Panc1 (cell line): ENCODE data around the gene PGM5. TPM values are rescaled to one million over a fixed set of nuclear protein-coding genes. Genes with fewer than 3 reads are reported as not detected.

ENCODE experiments used
- ATAC-seq: fragments of 200-7000 bp; cut with Tn5 transposase; 2 replicates; pipeline ENCODE4 v1.9.1; 2020; ENCODE audit warnings: mild to moderate bottlenecking, moderate library complexity
- BruUV-seq: library from RNA; stranded (reverse); fragments of 400-500 nt; replicated peaks from 2 replicates; lab custom pipeline; 2021; lab: Mats Ljungman, UMichigan
- CTCF ChIA-PET: fragments of 300-600 bp; sonication (Branson Sonifier 250); formaldehyde crosslinking; loops from one replicate; lab custom pipeline; 2022; ENCODE audit warnings: antibody characterized with exemption; lab: Charles Lee
- POLR2A ChIA-PET: fragments of 300-600 bp; sonication (Branson Sonifier 250); formaldehyde crosslinking; loops from one replicate; lab custom pipeline; 2022; ENCODE audit warnings: antibody characterized with exemption; lab: Charles Lee
- DNase-seq: peaks from one replicate; pipeline ENCODE4 v3.0.0-alpha.2; 2010; ENCODE audit warnings: low read depth, low spot score
- H3K27ac ChIP-seq: 2 replicates; pipeline ENCODE4 v1.5.1; 2011; ENCODE audit warnings: mild to moderate bottlenecking, low read length, inconsistent platforms
- H3K27me3 ChIP-seq: fragments of 200-500 bp; sonication (Bioruptor generic); 2 replicates; pipeline ENCODE4 v1.6.0; 2014; ENCODE audit warnings: low read length, inconsistent platforms; ENCODE audit not compliant: control insufficient read depth, insufficient read depth
- H3K36me3 ChIP-seq: fragments of 200-500 bp; sonication (Bioruptor generic); 2 replicates; pipeline ENCODE4 v1.5.1; 2014; ENCODE audit warnings: inconsistent platforms, mild to moderate bottlenecking, low read length, moderate library complexity; ENCODE audit not compliant: control insufficient read depth, insufficient read depth
- H3K4me1 ChIP-seq: 2 replicates; pipeline ENCODE4 v1.5.1; 2011; ENCODE audit warnings: inconsistent platforms, mild to moderate bottlenecking, low read length, moderate library complexity; ENCODE audit not compliant: control insufficient read depth, insufficient read depth
- H3K4me3 ChIP-seq, 2 experiments: 2 replicates each; pipeline ENCODE4 v1.5.1; 2011 to 2012; ENCODE audit warnings: low read depth in 2 of 2, low read length in 2 of 2, mild to moderate bottlenecking in 2 of 2, inconsistent platforms in 1 of 2, moderate library complexity in 1 of 2
- H3K9me3 ChIP-seq: fragments of 200-500 bp; sonication (Bioruptor generic); 2 replicates; pipeline ENCODE4 v1.5.1; 2014; ENCODE audit warnings: low read depth, mild to moderate bottlenecking, inconsistent platforms, low read length, moderate library complexity; ENCODE audit not compliant: control insufficient read depth, insufficient read depth
- POLR2AphosphoS5 ChIP-seq: IDR thresholded peaks from 2 replicates; pipeline ENCODE4 v1.6.1; 2012; ENCODE audit warnings: mild to moderate bottlenecking, low read depth, low read length, moderate library complexity
- SIN3A ChIP-seq: IDR thresholded peaks from 2 replicates; pipeline ENCODE4 v1.6.1; 2012; ENCODE audit warnings: low read depth, mild to moderate bottlenecking, low read length, moderate library complexity, borderline replicate concordance; ENCODE audit not compliant: insufficient read depth
- TCF7L2 ChIP-seq: IDR thresholded peaks from 2 replicates; pipeline ENCODE4 v1.6.1; 2011; ENCODE audit warnings: mild to moderate bottlenecking, low read depth, low read length, inconsistent platforms
- in situ Hi-C: cut with HindIII; loops from 2 replicates; pipeline ENCODE4 v1.10.0; 2016; ENCODE audit warnings: low sequenced_read_pairs, low pct_unique_long_range_greater_than_20kb
- intact Hi-C: fragments of 100-400 bp; cut with micrococcal nuclease; formaldehyde crosslinking; loops from one replicate; pipeline ENCODE4 v1.10.0; 2022; ENCODE audit not compliant: unreplicated experiment
- total RNA-seq: library from RNA; stranded (reverse); gene quantifications from one replicate; pipeline ENCODE4 v1.2.1, GENCODE V29; 2021; ENCODE audit not compliant: unreplicated experiment
- TF ChIP-seq, protein P1 (sequence below): fragments of 450-650 bp; IDR thresholded peaks from 2 replicates; pipeline ENCODE4 v1.5.1; 2017; ENCODE audit warnings: mild to moderate bottlenecking
- TF ChIP-seq, protein P2 (sequence below), 2 experiments: IDR thresholded peaks; 2 replicates each; pipeline ENCODE4 v1.6.1; 2011 to 2012; ENCODE audit warnings: low read depth in 2 of 2, control low read depth in 1 of 2, low read length in 1 of 2, mild to moderate bottlenecking in 1 of 2, moderate library complexity in 1 of 2; ENCODE audit not compliant: insufficient read depth in 1 of 2

PGM5 gene
- total RNA-seq, 1 experiment from 2014 or later, result 0.21 TPM

DNA sequence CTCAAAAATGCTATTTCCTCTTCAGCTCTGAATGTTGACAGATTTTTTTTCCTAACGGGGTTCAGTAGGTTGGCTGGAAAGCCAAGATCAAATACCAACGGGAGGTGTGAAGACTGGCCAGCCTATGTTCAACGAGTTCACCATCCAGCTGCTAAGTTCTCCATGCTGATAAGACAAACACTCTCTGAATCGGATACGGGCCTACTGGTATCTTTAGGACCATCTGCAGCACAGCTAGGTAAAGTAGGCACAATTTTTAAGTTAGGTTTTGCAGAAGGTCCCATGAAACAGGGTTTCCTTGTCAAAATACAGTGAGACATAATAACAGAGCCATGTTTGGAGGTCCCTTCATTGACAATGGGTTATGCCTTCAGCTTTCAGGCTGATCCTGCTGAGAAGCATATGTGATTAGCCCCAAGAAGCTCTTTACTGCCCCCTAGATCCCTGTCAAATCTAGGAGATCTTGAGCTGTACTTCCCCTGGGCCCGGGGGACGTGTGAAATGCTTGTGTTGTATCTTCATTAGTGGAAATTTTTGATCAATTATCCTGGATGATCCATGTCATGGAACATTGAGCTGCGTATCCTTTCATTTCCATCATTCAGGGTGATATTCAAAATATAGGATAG lies 60.6 kb downstream of the PGM5 start:
- ChIA-PET POLR2A (no interaction called here), CTCF (no interaction called here)
- DNase-seq (no peak), ATAC-seq (no peak)
- H3K36me3 ChIP-seq, result no peaks in the 10 kb centered on the region
- no peak overlapping the region for H3K27ac ChIP-seq
- TF ChIP-seq, protein P1, sequence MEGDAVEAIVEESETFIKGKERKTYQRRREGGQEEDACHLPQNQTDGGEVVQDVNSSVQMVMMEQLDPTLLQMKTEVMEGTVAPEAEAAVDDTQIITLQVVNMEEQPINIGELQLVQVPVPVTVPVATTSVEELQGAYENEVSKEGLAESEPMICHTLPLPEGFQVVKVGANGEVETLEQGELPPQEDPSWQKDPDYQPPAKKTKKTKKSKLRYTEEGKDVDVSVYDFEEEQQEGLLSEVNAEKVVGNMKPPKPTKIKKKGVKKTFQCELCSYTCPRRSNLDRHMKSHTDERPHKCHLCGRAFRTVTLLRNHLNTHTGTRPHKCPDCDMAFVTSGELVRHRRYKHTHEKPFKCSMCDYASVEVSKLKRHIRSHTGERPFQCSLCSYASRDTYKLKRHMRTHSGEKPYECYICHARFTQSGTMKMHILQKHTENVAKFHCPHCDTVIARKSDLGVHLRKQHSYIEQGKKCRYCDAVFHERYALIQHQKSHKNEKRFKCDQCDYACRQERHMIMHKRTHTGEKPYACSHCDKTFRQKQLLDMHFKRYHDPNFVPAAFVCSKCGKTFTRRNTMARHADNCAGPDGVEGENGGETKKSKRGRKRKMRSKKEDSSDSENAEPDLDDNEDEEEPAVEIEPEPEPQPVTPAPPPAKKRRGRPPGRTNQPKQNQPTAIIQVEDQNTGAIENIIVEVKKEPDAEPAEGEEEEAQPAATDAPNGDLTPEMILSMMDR, result peak; percentile 35
- TF ChIP-seq, protein P2, sequence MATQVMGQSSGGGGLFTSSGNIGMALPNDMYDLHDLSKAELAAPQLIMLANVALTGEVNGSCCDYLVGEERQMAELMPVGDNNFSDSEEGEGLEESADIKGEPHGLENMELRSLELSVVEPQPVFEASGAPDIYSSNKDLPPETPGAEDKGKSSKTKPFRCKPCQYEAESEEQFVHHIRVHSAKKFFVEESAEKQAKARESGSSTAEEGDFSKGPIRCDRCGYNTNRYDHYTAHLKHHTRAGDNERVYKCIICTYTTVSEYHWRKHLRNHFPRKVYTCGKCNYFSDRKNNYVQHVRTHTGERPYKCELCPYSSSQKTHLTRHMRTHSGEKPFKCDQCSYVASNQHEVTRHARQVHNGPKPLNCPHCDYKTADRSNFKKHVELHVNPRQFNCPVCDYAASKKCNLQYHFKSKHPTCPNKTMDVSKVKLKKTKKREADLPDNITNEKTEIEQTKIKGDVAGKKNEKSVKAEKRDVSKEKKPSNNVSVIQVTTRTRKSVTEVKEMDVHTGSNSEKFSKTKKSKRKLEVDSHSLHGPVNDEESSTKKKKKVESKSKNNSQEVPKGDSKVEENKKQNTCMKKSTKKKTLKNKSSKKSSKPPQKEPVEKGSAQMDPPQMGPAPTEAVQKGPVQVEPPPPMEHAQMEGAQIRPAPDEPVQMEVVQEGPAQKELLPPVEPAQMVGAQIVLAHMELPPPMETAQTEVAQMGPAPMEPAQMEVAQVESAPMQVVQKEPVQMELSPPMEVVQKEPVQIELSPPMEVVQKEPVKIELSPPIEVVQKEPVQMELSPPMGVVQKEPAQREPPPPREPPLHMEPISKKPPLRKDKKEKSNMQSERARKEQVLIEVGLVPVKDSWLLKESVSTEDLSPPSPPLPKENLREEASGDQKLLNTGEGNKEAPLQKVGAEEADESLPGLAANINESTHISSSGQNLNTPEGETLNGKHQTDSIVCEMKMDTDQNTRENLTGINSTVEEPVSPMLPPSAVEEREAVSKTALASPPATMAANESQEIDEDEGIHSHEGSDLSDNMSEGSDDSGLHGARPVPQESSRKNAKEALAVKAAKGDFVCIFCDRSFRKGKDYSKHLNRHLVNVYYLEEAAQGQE (IDR thresholded peaks at IDR 0.05; ENCODE audit: insufficient read depth in 1 of 2, low read depth in 2 of 2, low read length in 1 of 2), result no peak
- intact Hi-C loops, result no loop called here
- in situ Hi-C loops, result no loop called here
- no peaks in the 10 kb centered on the region for H3K9me3 ChIP-seq
- no peaks in the 10 kb centered on the region for H3K4me1 ChIP-seq
- no peaks in the 10 kb centered on the region for H3K27me3 ChIP-seq
- no peak overlapping the region for H3K4me3 ChIP-seq
- no TSS peak for BruUV-seq

DNA sequence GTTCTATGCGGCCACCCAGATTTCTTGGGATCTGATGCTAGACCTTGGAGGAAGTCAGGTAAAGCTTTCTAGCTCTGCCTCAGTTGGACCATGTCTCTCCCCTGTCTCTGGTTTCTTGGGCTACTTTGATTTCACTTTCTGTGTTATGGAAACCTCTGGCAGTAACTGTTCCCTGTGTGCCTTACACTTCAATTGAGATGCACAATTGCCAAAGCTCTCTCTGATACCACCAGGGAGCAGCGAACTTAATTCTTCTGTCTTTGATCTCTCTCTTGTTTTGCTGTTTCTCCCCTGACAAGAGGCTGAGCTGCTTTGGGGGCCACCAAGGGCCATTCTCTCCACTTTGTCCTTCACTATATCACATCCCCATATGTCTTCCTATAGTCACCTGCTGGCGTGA lies 61.4 kb downstream of the PGM5 start:
- no peaks in the 10 kb centered on the region for H3K9me3 ChIP-seq
- BruUV-seq, result no TSS peak
- no peaks in the 10 kb centered on the region for H3K4me1 ChIP-seq
- intact Hi-C loops (no loop called here), in situ Hi-C loops (no loop called here)
- no peaks in the 10 kb centered on the region for H3K27me3 ChIP-seq
- no peak overlapping the region for H3K4me3 ChIP-seq
- no peak for ATAC-seq
- no peak for TF ChIP-seq TCF7L2
- TF ChIP-seq SIN3A, result no peak
- TF ChIP-seq, protein P1, result no peak
- no peak for TF ChIP-seq POLR2AphosphoS5
- TF ChIP-seq, protein P2 (IDR thresholded peaks at IDR 0.05; ENCODE audit: insufficient read depth in 1 of 2, low read depth in 2 of 2, low read length in 1 of 2), result no peak
- no peaks in the 10 kb centered on the region for H3K36me3 ChIP-seq
- ChIA-PET POLR2A (no interaction called here), CTCF (no interaction called here)
- DNase-seq, result no peak
- no peak overlapping the region for H3K27ac ChIP-seq
